Tibial nerve (tissue), 4 donors: Measurements from ENCODE around the gene PHLPP1. TPM values are rescaled to one million over a fixed set of nuclear protein-coding genes. Genes with fewer than 3 reads are reported as not detected.

Experiments used
- DNase-seq, 2 donors: peaks; one replicate each; pipeline ENCODE4 v3.0.0-alpha.2; 2019; ENCODE audit warnings: low spot score in 2 of 2
- H3K27ac ChIP-seq, 4 donors: fragments of 200-600 bp; sonication (generic) in 3 of 4; one replicate each; pipeline ENCODE4 v1.5.1; 2017 to 2019; ENCODE audit warnings: mild to moderate bottlenecking in 1 of 4
- H3K27me3 ChIP-seq, 2 donors: fragments of 200-600 bp; sonication (generic) in 1 of 2; one replicate each; pipeline versions ENCODE4 v1.5.1 to v1.6.0; 2017 to 2019
- H3K36me3 ChIP-seq, 3 donors: fragments of 200-600 bp; sonication (generic); one replicate each; pipeline ENCODE4 v1.5.1; 2018 to 2019
- H3K4me1 ChIP-seq, 4 donors: fragments of 200-600 bp; sonication (generic) in 3 of 4; one replicate each; pipeline ENCODE4 v1.5.1; 2017 to 2019
- H3K4me3 ChIP-seq, 4 donors: fragments of 200-600 bp; sonication (generic) in 3 of 4; one replicate each; pipeline ENCODE4 v1.5.1; 2017 to 2019; ENCODE audit warnings: mild to moderate bottlenecking in 1 of 4, moderate library complexity in 1 of 4
- H3K9me3 ChIP-seq, 4 donors: fragments of 200-600 bp; sonication (generic) in 3 of 4; one replicate each; pipeline ENCODE4 v1.5.1; 2017 to 2019
- CTCF ChIP-seq, 5 experiments: fragments of 200-600 bp in 3 of 5; fragments of 450-650 bp in 2 of 5; sonication (generic) in 3 of 5; IDR thresholded peaks; one replicate each; pipeline ENCODE4 v1.5.1; 2016 to 2019; ENCODE audit warnings: antibody characterized with exemption in 5 of 5, mild to moderate bottlenecking in 3 of 5, moderate library complexity in 2 of 5
- EP300 ChIP-seq, 2 donors: sonication (generic); formaldehyde crosslinking; IDR thresholded peaks; one replicate each; pipeline ENCODE4 v1.6.1; 2017; ENCODE audit warnings: antibody characterized with exemption in 2 of 2, mild to moderate bottlenecking in 1 of 2
- POLR2A ChIP-seq, 2 donors: fragments of 450-650 bp; IDR thresholded peaks; one replicate each; pipeline ENCODE4 v1.6.1; 2017; ENCODE audit warnings: antibody characterized with exemption in 2 of 2, mild to moderate bottlenecking in 2 of 2, moderate library complexity in 2 of 2
- WGBS, 2 donors: methylation state at CpG; one replicate each; pipeline ENCODE4 v1.1.5; 2018; 5-methylcytosine and 5-hydroxymethylcytosine counted together
- total RNA-seq, 4 donors: library from RNA; depleted of rRNA; stranded (reverse); fragments of >200 nt; gene quantifications; one replicate each; pipeline ENCODE4 v1.1.0, GENCODE V29; 2016

PHLPP1 gene
- total RNA-seq, 4 donors from 2014 or later: 11.4 to 16.1 (median 14.5) TPM

- no peaks in the 10 kb centered on the region for H3K27me3 ChIP-seq
- no peaks in the 10 kb centered on the region for H3K9me3 ChIP-seq
- no peak overlapping the region for H3K4me3 ChIP-seq
- H3K27ac ChIP-seq: no peak overlapping the region
- TF ChIP-seq POLR2A (IDR thresholded peaks at IDR 0.05): no peak
- TF ChIP-seq CTCF (IDR thresholded peaks at IDR 0.05): no peak
- no peak for TF ChIP-seq EP300 (IDR thresholded peaks at IDR 0.05)
- H3K36me3 ChIP-seq: no peaks in the 10 kb centered on the region
- no peak for DNase-seq
- H3K4me1 ChIP-seq: peaks cover 0 to 12% (median 1%) of the 10 kb centered on the region in 4 donors
- 82 to 85% methylated on average over 9 of the region's 9 CpGs for WGBS, 2 donors
Measured at GRCh38 chr18:63002803-63003445, 287.6 kb downstream of the PHLPP1 start.

- no peaks in the 10 kb centered on the region for H3K36me3 ChIP-seq
- no peak for DNase-seq
- WGBS, 2 donors: 96 to 98% methylated on average over 5 of the region's 5 CpGs
- peaks cover 0 to 12% (median 1%) of the 10 kb centered on the region in 4 donors for H3K4me1 ChIP-seq
- no peaks in the 10 kb centered on the region for H3K9me3 ChIP-seq
- H3K4me3 ChIP-seq: no peak overlapping the region
- no peaks in the 10 kb centered on the region for H3K27me3 ChIP-seq
- H3K27ac ChIP-seq: no peak overlapping the region
- TF ChIP-seq EP300 (IDR thresholded peaks at IDR 0.05) (no peak), CTCF (IDR thresholded peaks at IDR 0.05) (no peak)
Measured at GRCh38 chr18:63003899-63004298, 288.6 kb downstream of the PHLPP1 start.

GRCh38 chr18:63004466-63005089, 289.2 kb downstream of the PHLPP1 start:
- Histone ChIP-seq H3K27me3 (no peaks in the 10 kb centered on the region), H3K36me3 (no peaks in the 10 kb centered on the region), H3K9me3 (no peaks in the 10 kb centered on the region), H3K4me1 (peaks cover 0 to 6% (median 1%) of the 10 kb centered on the region in 4 donors), H3K4me3 (no peak overlapping the region), H3K27ac (no peak overlapping the region)
- no peak for DNase-seq
- 78 to 93% methylated on average over 9 of the region's 9 CpGs for WGBS, 2 donors
- no peak for TF ChIP-seq POLR2A (IDR thresholded peaks at IDR 0.05)
- no peak for TF ChIP-seq CTCF (IDR thresholded peaks at IDR 0.05)
- no peak for TF ChIP-seq EP300 (IDR thresholded peaks at IDR 0.05)

- no peaks in the 10 kb centered on the region for H3K4me1 ChIP-seq
- H3K36me3 ChIP-seq: no peaks in the 10 kb centered on the region
- no peaks in the 10 kb centered on the region for H3K27me3 ChIP-seq
- no peak for TF ChIP-seq EP300 (IDR thresholded peaks at IDR 0.05)
- TF ChIP-seq POLR2A (IDR thresholded peaks at IDR 0.05): no peak
- no peak for TF ChIP-seq CTCF (IDR thresholded peaks at IDR 0.05)
- 90 to 93% methylated on average over 6 to 8 of the region's 8 CpGs for WGBS, 2 donors
- H3K9me3 ChIP-seq: no peaks in the 10 kb centered on the region
- no peak for DNase-seq
- no peak overlapping the region for H3K27ac ChIP-seq
- no peak overlapping the region for H3K4me3 ChIP-seq
Measured at GRCh38 chr18:63005306-63005705, 290.0 kb downstream of the PHLPP1 start.

- Histone ChIP-seq H3K4me1 (no peaks in the 10 kb centered on the region), H3K4me3 (no peak overlapping the region), H3K36me3 (no peaks in the 10 kb centered on the region), H3K27ac (no peak overlapping the region), H3K9me3 (no peaks in the 10 kb centered on the region), H3K27me3 (no peaks in the 10 kb centered on the region)
- no peak for DNase-seq
- TF ChIP-seq EP300 (IDR thresholded peaks at IDR 0.05) (no peak), CTCF (IDR thresholded peaks at IDR 0.05) (no peak), POLR2A (IDR thresholded peaks at IDR 0.05) (no peak)
- 63 to 67% methylated on average over 3 of the region's 3 CpGs for WGBS, 2 donors
Measured at GRCh38 chr18:63007231-63007630, 291.9 kb downstream of the PHLPP1 start.
